BLaER1 treated with 17β-estradiol and CSF1 and Interleukin-3, amounts not matched to agents 10 nM and 100 nM (cell line): ENCODE data around the gene RPUSD1.

Experiments used
- H3K27ac ChIP-seq, 11 experiments: shearing (Covaris generic); formaldehyde crosslinking; 2 replicates each; pipeline ENCODE4 v1.8.1; 2022
- H3K27me3 ChIP-seq, 11 experiments: shearing (Covaris generic); formaldehyde crosslinking; 2 replicates each; pipeline ENCODE4 v1.8.1; 2022
- H3K36me3 ChIP-seq, 11 experiments: shearing (Covaris generic); formaldehyde crosslinking; 2 replicates each; pipeline ENCODE4 v1.8.1; 2022
- H3K4me1 ChIP-seq, 10 experiments: shearing (Covaris generic); formaldehyde crosslinking; 2 replicates each; pipeline ENCODE4 v1.8.1; 2022
- H3K4me2 ChIP-seq, 11 experiments: shearing (Covaris generic); formaldehyde crosslinking; 2 replicates each; pipeline ENCODE4 v1.8.1; 2022
- H3K4me3 ChIP-seq, 10 experiments: shearing (Covaris generic); formaldehyde crosslinking; 2 replicates each; pipeline ENCODE4 v1.8.1; 2022
- H3K9ac ChIP-seq, 11 experiments: shearing (Covaris generic); formaldehyde crosslinking; 2 replicates each; pipeline ENCODE4 v1.8.1; 2022
- H3K9me3 ChIP-seq, 11 experiments: shearing (Covaris generic); formaldehyde crosslinking; replicated peaks in 1 of 11; 2 replicates each; pipeline ENCODE4 v1.8.1; 2022
- H4K20me1 ChIP-seq, 11 experiments: shearing (Covaris generic); formaldehyde crosslinking; 2 replicates each; pipeline ENCODE4 v1.8.1; 2022
- Cebpa-rat ChIP-seq, 11 experiments: shearing (Covaris generic); IDR thresholded peaks; 2 replicates each; pipeline ENCODE4 v1.8.1; 2022

Gene RPUSD1

GRCh38 chr16:766820-767640, 21.2 kb downstream of the RPUSD1 start:
- H3K36me3 ChIP-seq, result no peaks in the 10 kb centered on the region
- H3K27ac ChIP-seq, result no peak overlapping the region
- H4K20me1 ChIP-seq, result no peaks in the 10 kb centered on the region; a peak in 1 of 22 replicates
- no peak overlapping the region for H3K4me3 ChIP-seq
- H3K4me1 ChIP-seq, result peaks cover 0 to 12% (median 5%) of the 10 kb centered on the region in 10 experiments; a peak in 14 of 20 replicates
- H3K9ac ChIP-seq, result no peak overlapping the region
- TF ChIP-seq Cebpa-rat (IDR thresholded peaks at IDR 0.05), result no peak
- H3K4me2 ChIP-seq, result no peak overlapping the region
- no peaks in the 10 kb centered on the region for H3K9me3 ChIP-seq
- H3K27me3 ChIP-seq, result no peaks in the 10 kb centered on the region

DNA sequence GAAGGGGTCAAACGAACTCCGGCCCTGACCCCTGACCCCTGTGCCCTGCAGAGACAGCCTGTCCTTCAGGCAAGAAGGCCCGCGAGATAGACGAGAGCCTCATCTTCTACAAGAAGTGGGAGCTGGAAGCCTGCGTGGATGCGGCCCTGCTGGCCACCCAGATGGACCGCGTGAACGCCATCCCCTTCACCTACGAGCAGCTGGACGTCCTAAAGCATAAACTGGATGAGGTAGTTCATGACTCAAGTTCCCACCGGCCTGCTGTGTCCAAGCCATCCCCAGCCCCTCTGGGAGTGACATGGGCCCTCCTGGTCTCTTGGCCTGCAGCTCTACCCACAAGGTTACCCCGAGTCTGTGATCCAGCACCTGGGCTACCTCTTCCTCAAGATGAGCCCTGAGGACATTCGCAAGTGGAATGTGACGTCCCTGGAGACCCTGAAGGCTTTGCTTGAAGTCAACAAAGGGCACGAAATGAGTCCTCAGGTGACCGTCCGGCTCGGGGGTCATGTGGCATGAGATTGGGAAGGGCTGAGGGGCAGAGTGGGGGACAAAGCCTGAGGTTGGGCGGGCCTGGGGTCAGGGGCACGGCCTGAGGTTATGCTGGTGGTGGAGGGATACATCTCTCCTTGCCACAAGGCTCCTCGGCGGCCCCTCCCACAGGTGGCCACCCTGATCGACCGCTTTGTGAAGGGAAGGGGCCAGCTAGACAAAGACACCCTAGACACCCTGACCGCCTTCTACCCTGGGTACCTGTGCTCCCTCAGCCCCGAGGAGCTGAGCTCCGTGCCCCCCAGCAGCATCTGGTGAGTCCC, 22.0 kb downstream of the RPUSD1 start:
- Histone ChIP-seq H3K27ac (no peak overlapping the region), H3K9me3 (no peaks in the 10 kb centered on the region), H3K9ac (no peak overlapping the region), H4K20me1 (no peaks in the 10 kb centered on the region; a peak in 1 of 22 replicates), H3K4me3 (no peak overlapping the region), H3K4me1 (peaks cover 0 to 20% (median 14%) of the 10 kb centered on the region in 10 experiments; a peak in 16 of 20 replicates), H3K36me3 (no peaks in the 10 kb centered on the region), H3K27me3 (no peaks in the 10 kb centered on the region), H3K4me2 (no peak overlapping the region)
- no peak for TF ChIP-seq Cebpa-rat (IDR thresholded peaks at IDR 0.05)

GRCh38 chr16:765488-765865, 22.7 kb downstream of the RPUSD1 start:
- no peak overlapping the region for H3K4me3 ChIP-seq
- H3K9ac ChIP-seq, result no peak overlapping the region
- H3K36me3 ChIP-seq, result no peaks in the 10 kb centered on the region
- H3K27ac ChIP-seq, result no peak overlapping the region
- no peaks in the 10 kb centered on the region; a peak in 1 of 22 replicates for H4K20me1 ChIP-seq
- TF ChIP-seq Cebpa-rat (IDR thresholded peaks at IDR 0.05), result no peak
- no peak overlapping the region for H3K4me2 ChIP-seq
- H3K9me3 ChIP-seq, result no peaks in the 10 kb centered on the region
- peaks cover 0 to 28% (median 21%) of the 10 kb centered on the region in 10 experiments; a peak in 19 of 20 replicates for H3K4me1 ChIP-seq
- H3K27me3 ChIP-seq, result no peaks in the 10 kb centered on the region

DNA sequence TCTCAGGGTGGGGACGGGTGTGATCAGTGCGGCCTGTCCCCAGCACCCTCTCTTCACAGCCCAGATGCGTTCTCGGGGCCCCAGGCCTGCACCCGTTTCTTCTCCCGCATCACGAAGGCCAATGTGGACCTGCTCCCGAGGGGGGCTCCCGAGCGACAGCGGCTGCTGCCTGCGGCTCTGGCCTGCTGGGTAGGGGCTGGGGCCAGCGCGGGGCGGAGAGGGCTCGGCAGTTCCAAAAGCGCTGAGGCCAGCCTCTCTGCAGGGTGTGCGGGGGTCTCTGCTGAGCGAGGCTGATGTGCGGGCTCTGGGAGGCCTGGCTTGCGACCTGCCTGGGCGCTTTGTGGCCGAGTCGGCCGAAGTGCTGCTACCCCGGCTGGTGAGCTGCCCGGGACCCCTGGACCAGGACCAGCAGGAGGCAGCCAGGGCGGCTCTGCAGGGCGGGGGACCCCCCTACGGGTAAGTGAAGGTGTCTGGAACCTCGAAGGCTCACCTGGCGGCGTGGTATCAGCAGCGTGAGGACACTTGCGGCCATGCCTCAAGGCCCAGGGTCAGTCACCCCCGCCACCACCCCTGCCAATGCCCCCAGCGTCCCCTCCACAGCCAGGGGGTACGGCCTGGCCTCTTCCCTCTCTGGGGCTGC, 23.2 kb downstream of the RPUSD1 start:
- peaks cover 0 to 29% (median 21%) of the 10 kb centered on the region in 10 experiments; a peak in 19 of 20 replicates for H3K4me1 ChIP-seq
- no peaks in the 10 kb centered on the region; a peak in 1 of 22 replicates for H4K20me1 ChIP-seq
- H3K36me3 ChIP-seq, result no peaks in the 10 kb centered on the region
- no peaks in the 10 kb centered on the region for H3K27me3 ChIP-seq
- no peak overlapping the region for H3K27ac ChIP-seq
- H3K4me2 ChIP-seq, result no peak overlapping the region
- H3K9me3 ChIP-seq, result no peaks in the 10 kb centered on the region
- H3K9ac ChIP-seq, result no peak overlapping the region
- H3K4me3 ChIP-seq, result no peak overlapping the region
- no peak for TF ChIP-seq Cebpa-rat (IDR thresholded peaks at IDR 0.05)

GRCh38 chr16:764184-764750, 23.9 kb downstream of the RPUSD1 start:
- Histone ChIP-seq H3K9me3 (no peaks in the 10 kb centered on the region), H3K9ac (no peak overlapping the region), H3K27ac (no peak overlapping the region), H3K36me3 (no peaks in the 10 kb centered on the region), H3K4me2 (no peak overlapping the region), H3K27me3 (no peaks in the 10 kb centered on the region), H4K20me1 (no peaks in the 10 kb centered on the region; a peak in 1 of 22 replicates), H3K4me3 (no peak overlapping the region), H3K4me1 (peaks cover 0 to 29% (median 21%) of the 10 kb centered on the region in 10 experiments; a peak in 19 of 20 replicates)
- TF ChIP-seq Cebpa-rat (IDR thresholded peaks at IDR 0.05), result no peak

GRCh38 chr16:763369-764183, 24.6 kb downstream of the RPUSD1 start:
- H3K4me2 ChIP-seq, result 0 out of 22 replicates have a peak overlapping the region, but pooled peaks of 1 of the 11 experiments have one; percentile 50
- no peaks in the 10 kb centered on the region for H3K36me3 ChIP-seq
- no peaks in the 10 kb centered on the region; a peak in 1 of 22 replicates for H4K20me1 ChIP-seq
- H3K4me1 ChIP-seq, result peaks cover 0 to 29% (median 21%) of the 10 kb centered on the region in 10 experiments; a peak in 19 of 20 replicates
- no peak for TF ChIP-seq Cebpa-rat (IDR thresholded peaks at IDR 0.05)
- no peak overlapping the region for H3K4me3 ChIP-seq
- no peak overlapping the region for H3K27ac ChIP-seq
- H3K27me3 ChIP-seq, result no peaks in the 10 kb centered on the region
- H3K9me3 ChIP-seq, result no peaks in the 10 kb centered on the region
- no peak overlapping the region for H3K9ac ChIP-seq

DNA sequence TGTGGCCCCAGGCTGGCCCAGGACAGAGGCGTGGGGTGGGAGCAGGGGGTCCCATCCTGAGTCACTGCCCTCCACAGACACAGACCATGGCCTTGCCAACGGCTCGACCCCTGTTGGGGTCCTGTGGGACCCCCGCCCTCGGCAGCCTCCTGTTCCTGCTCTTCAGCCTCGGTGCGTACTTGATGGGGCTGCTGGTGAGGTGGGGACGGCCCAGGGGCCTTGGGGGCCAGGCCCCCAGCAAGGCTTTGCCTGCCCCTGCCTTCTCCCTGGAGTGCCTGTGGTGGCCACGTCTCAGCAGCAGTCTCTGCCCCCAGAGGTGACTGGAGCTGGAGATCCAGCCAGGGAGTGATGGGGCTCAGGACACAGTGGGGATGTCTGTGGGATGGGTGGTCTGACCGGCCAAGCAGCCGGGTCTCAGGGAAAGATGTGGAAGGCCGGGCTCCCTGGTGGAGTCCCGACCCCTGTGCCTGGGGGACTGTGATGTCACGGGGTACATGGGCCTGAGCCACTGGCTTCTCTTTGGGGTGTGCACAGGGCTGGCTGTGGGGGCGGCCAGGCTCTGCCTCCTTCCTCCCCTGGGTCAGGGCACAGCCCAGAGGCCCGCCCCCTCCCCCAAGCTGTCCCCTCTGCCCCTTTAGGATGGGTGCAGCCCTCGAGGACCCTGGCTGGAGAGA, 25.4 kb downstream of the RPUSD1 start:
- H3K4me3 ChIP-seq, result no peak overlapping the region
- 0 out of 22 replicates have a peak overlapping the region, but pooled peaks of 2 of the 11 experiments have one; percentile 2 to 5 for H3K9ac ChIP-seq
- H3K4me2 ChIP-seq, result peak overlapping the region in 6 of 11 experiments; percentile 28 to 58 (median 38); a peak in 8 of 22 replicates
- no peaks in the 10 kb centered on the region for H3K27me3 ChIP-seq
- no peak overlapping the region for H3K27ac ChIP-seq
- H3K4me1 ChIP-seq, result peaks cover 5 to 35% (median 26%) of the 10 kb centered on the region in 10 experiments
- TF ChIP-seq Cebpa-rat (IDR thresholded peaks at IDR 0.05), result no peak
- H3K36me3 ChIP-seq, result no peaks in the 10 kb centered on the region
- no peaks in the 10 kb centered on the region for H3K9me3 ChIP-seq
- H4K20me1 ChIP-seq, result no peaks in the 10 kb centered on the region; a peak in 1 of 22 replicates
